Natural killer cell treated with Interleukin-12 subunit alpha and Interleukin-12 subunit beta and Interleukin-15 and Interleukin-18, amount 100 ng/mL, for 72 hours (primary cell): ENCODE data around the gene ACSF2. TPM values are rescaled to one million over a fixed set of nuclear protein-coding genes. Genes with fewer than 3 reads are reported as not detected.
"Not testable (repeated sequence)": the region's sequence is repeated elsewhere in the genome, so short reads cannot be mapped to it uniquely, and the experiment has no call there.

Experiments used
- ATAC-seq, 2 donors: fragments of 150-1000 bp; cut with Tn5 transposase in 1 of 2; sonication (Bioruptor Pico), chemical (Tn5 transposase) in 1 of 2; 2 replicates each; pipeline ENCODE4 v1.10.0; 2021
- DNase-seq: peaks from one replicate; pipeline ENCODE4 v3.0.0; 2022; ENCODE audit warnings: low spot score
- H3K27ac Mint-ChIP-seq, 2 donors: 1 replicate in 1 of 2; 2 replicates in 1 of 2; pipeline ENCODE4 v1.8.0; 2022; ENCODE audit warnings: mixed read lengths in 2 of 2, mild to moderate bottlenecking in 1 of 2, moderate library complexity in 1 of 2
- H3K27me3 Mint-ChIP-seq, 2 donors: 1 replicate in 1 of 2; 2 replicates in 1 of 2; pipeline ENCODE4 v1.8.0; 2022; ENCODE audit warnings: mixed read lengths in 2 of 2
- H3K36me3 Mint-ChIP-seq: one replicate; pipeline ENCODE4 v1.8.0; 2022; ENCODE audit warnings: mixed read lengths
- H3K4me1 Mint-ChIP-seq, 2 donors: 1 replicate in 1 of 2; 2 replicates in 1 of 2; pipeline ENCODE4 v1.8.0; 2022; ENCODE audit warnings: low read depth in 2 of 2, mixed read lengths in 2 of 2, mild to moderate bottlenecking in 1 of 2
- H3K4me3 Mint-ChIP-seq: one replicate; pipeline ENCODE4 v1.8.0; 2022; ENCODE audit warnings: mixed read lengths
- H3K9me3 Mint-ChIP-seq: 2 replicates; pipeline ENCODE4 v1.8.0; 2022; ENCODE audit warnings: mixed read lengths
- total RNA-seq, 2 donors: library from RNA; stranded (reverse); gene quantifications; one replicate each; pipeline ENCODE4 v1.2.3, GENCODE V29; 2022

Gene ACSF2
- total RNA-seq, 2 donors from 2014 or later, result 6.9 to 13.4 TPM

- Mint-ChIP-seq H3K9me3 (no peaks in the 10 kb centered on the region), H3K4me3 (peak overlapping the region; percentile 75), H3K4me1 (peaks cover 6 to 12% of the 10 kb centered on the region in 2 donors), H3K36me3 (no peaks in the 10 kb centered on the region), H3K27ac (peak overlapping the region; percentile 77 to 80), H3K27me3 (peaks cover 4 to 11% of the 10 kb centered on the region in 2 donors)
- ATAC-seq, result peak in 1 of 2 donors; percentile 39
- DNase-seq, result no peak
Measured at GRCh38 chr17:50421308-50422051, 4.5 kb upstream of the ACSF2 start.

- DNase-seq (no peak), ATAC-seq (no peak)
- Mint-ChIP-seq H3K27me3 (peaks cover 2 to 11% of the 10 kb centered on the region in 2 donors), H3K36me3 (no peaks in the 10 kb centered on the region), H3K27ac (no peak overlapping the region), H3K4me3 (no peak overlapping the region), H3K9me3 (no peaks in the 10 kb centered on the region), H3K4me1 (peaks cover 11 to 19% of the 10 kb centered on the region in 2 donors)
Measured at GRCh38 chr17:50422738-50423137, 3.3 kb upstream of the ACSF2 start.

- H3K27ac Mint-ChIP-seq, result no peak overlapping the region
- H3K27me3 Mint-ChIP-seq, result peaks cover 2 to 5% of the 10 kb centered on the region in 2 donors
- no peaks in the 10 kb centered on the region for H3K36me3 Mint-ChIP-seq
- no peaks in the 10 kb centered on the region for H3K9me3 Mint-ChIP-seq
- H3K4me3 Mint-ChIP-seq, result no peak overlapping the region
- ATAC-seq (no peak), DNase-seq (no peak)
- peaks cover 11 to 19% of the 10 kb centered on the region in 2 donors for H3K4me1 Mint-ChIP-seq
Measured at GRCh38 chr17:50423553-50424159, 2.4 kb upstream of the ACSF2 start.

- no peaks in the 10 kb centered on the region for H3K27me3 Mint-ChIP-seq
- H3K4me3 Mint-ChIP-seq, result no peak overlapping the region
- ATAC-seq (no peak), DNase-seq (no peak)
- no peaks in the 10 kb centered on the region for H3K36me3 Mint-ChIP-seq
- H3K4me1 Mint-ChIP-seq, result peaks cover 11 to 19% of the 10 kb centered on the region in 2 donors
- H3K27ac Mint-ChIP-seq, result no peak overlapping the region
- H3K9me3 Mint-ChIP-seq, result no peaks in the 10 kb centered on the region
Measured at GRCh38 chr17:50424246-50424995, 1.6 kb upstream of the ACSF2 start.

- ATAC-seq, result no peak
- H3K4me1 Mint-ChIP-seq, result peaks cover 11 to 19% of the 10 kb centered on the region in 2 donors
- no peaks in the 10 kb centered on the region for H3K9me3 Mint-ChIP-seq
- H3K36me3 Mint-ChIP-seq, result no peaks in the 10 kb centered on the region
- H3K27ac Mint-ChIP-seq, result peak overlapping the region; percentile 41 to 85
- no peaks in the 10 kb centered on the region for H3K27me3 Mint-ChIP-seq
- peak overlapping the region; percentile 88 for H3K4me3 Mint-ChIP-seq
- no peak for DNase-seq
Measured at GRCh38 chr17:50424996-50425681, 879 bp upstream of the ACSF2 start.

- no peak for DNase-seq
- H3K4me3 Mint-ChIP-seq, result peak overlapping the region; percentile 88
- no peaks in the 10 kb centered on the region for H3K9me3 Mint-ChIP-seq
- H3K27me3 Mint-ChIP-seq, result no peaks in the 10 kb centered on the region
- ATAC-seq, result no peak
- no peaks in the 10 kb centered on the region for H3K36me3 Mint-ChIP-seq
- peaks cover 11 to 18% of the 10 kb centered on the region in 2 donors for H3K4me1 Mint-ChIP-seq
- peak overlapping the region; percentile 63 to 70 for H3K27ac Mint-ChIP-seq
Measured at GRCh38 chr17:50426472-50426782, 409 bp downstream of the ACSF2 start.

- ATAC-seq, result peak; percentile 21 to 55
- peaks cover 7 to 14% of the 10 kb centered on the region in 2 donors for H3K4me1 Mint-ChIP-seq
- no peaks in the 10 kb centered on the region for H3K9me3 Mint-ChIP-seq
- H3K36me3 Mint-ChIP-seq, result no peaks in the 10 kb centered on the region
- H3K27ac Mint-ChIP-seq, result peak overlapping the region; percentile 63 to 70
- no peak for DNase-seq
- H3K27me3 Mint-ChIP-seq, result no peaks in the 10 kb centered on the region
- peak overlapping the region; percentile 88 for H3K4me3 Mint-ChIP-seq
Measured at GRCh38 chr17:50426814-50427787, 1.1 kb downstream of the ACSF2 start.

- not testable (repeated sequence) for H3K36me3 Mint-ChIP-seq, ATAC-seq, H3K27me3 Mint-ChIP-seq, H3K9me3 Mint-ChIP-seq, DNase-seq
- peak overlapping the region in 1 of 2 donors; percentile 63 for H3K27ac Mint-ChIP-seq
- peaks cover 7 to 14% of the 10 kb centered on the region in 2 donors for H3K4me1 Mint-ChIP-seq
- peak overlapping the region; percentile 88 for H3K4me3 Mint-ChIP-seq
Measured at GRCh38 chr17:50428126-50428525, 2.1 kb downstream of the ACSF2 start.

- Mint-ChIP-seq H3K27ac (no peak overlapping the region), H3K27me3 (no peaks in the 10 kb centered on the region), H3K36me3 (no peaks in the 10 kb centered on the region), H3K4me3 (no peak overlapping the region), H3K9me3 (no peaks in the 10 kb centered on the region), H3K4me1 (peaks cover 7 to 14% of the 10 kb centered on the region in 2 donors)
- ATAC-seq (no peak), DNase-seq (no peak)
Measured at GRCh38 chr17:50428831-50429424, 2.9 kb downstream of the ACSF2 start.

- Mint-ChIP-seq H3K27me3 (no peaks in the 10 kb centered on the region), H3K4me1 (peaks cover 7 to 14% of the 10 kb centered on the region in 2 donors), H3K4me3 (no peak overlapping the region), H3K27ac (no peak overlapping the region), H3K9me3 (no peaks in the 10 kb centered on the region), H3K36me3 (no peaks in the 10 kb centered on the region)
- ATAC-seq (no peak), DNase-seq (no peak)
Measured at GRCh38 chr17:50429793-50430192, 3.8 kb downstream of the ACSF2 start.

- H3K9me3 Mint-ChIP-seq, result no peaks in the 10 kb centered on the region
- H3K4me1 Mint-ChIP-seq, result peaks cover 4 to 7% of the 10 kb centered on the region in 2 donors
- no peak overlapping the region for H3K27ac Mint-ChIP-seq
- ATAC-seq (no peak), DNase-seq (no peak)
- no peaks in the 10 kb centered on the region for H3K36me3 Mint-ChIP-seq
- no peak overlapping the region for H3K4me3 Mint-ChIP-seq
- H3K27me3 Mint-ChIP-seq, result no peaks in the 10 kb centered on the region
Measured at GRCh38 chr17:50430821-50431618, 5.0 kb downstream of the ACSF2 start.
